Fibroblast of lung (primary cell): ENCODE data around the gene NEK6.

Experiments used
- CTCF ChIP-seq, 2 donors: IDR thresholded peaks in 1 of 2; conservative IDR thresholded peaks in 1 of 2; 1 replicate in 1 of 2; 2 replicates in 1 of 2; pipeline ENCODE4 v1.5.1; 2011 to 2012; ENCODE audit warnings: low read length in 2 of 2, control low read depth in 1 of 2, inconsistent platforms in 1 of 2, low read depth in 1 of 2, mild to moderate bottlenecking in 1 of 2
- EZH2 ChIP-seq: IDR thresholded peaks from 2 replicates; pipeline ENCODE4 v1.5.1; 2012; ENCODE audit warnings: low read length, control low read depth, mild to moderate bottlenecking; ENCODE audit errors: missing control alignments

GRCh38 chr9:124272118-124272517 lies 14.4 kb downstream of the NEK6 start:
- no peak for TF ChIP-seq CTCF (conservative IDR thresholded peaks at IDR 0.05 in 1 of 2, IDR thresholded peaks at IDR 0.05 in 1 of 2; ENCODE audit: low read depth in 1 of 2, low read length in 2 of 2)
- no peak for TF ChIP-seq EZH2
